Measurements from ENCODE around the gene RYR2.

GRCh38 chr1:237170149-237170548 lies 128.2 kb downstream of the RYR2 start:
- TF ChIP-seq CTCF (IDR thresholded peaks at IDR 0.05) (no peak), POLR2A (IDR thresholded peaks at IDR 0.05) (no peak)
